MM.1S (cell line): ENCODE results near the gene CLCA1.

Experiments used
- EZH2phosphoT487 ChIP-seq: fragments of 300-600 bp; sonication (generic); IDR thresholded peaks from 2 replicates; pipeline ENCODE4 v1.6.1; 2018; ENCODE audit warnings: antibody characterized with exemption, low read length
- TF ChIP-seq, protein P1 (sequence below): fragments of 300-600 bp; sonication (generic); IDR thresholded peaks from 2 replicates; pipeline ENCODE4 v1.5.1; 2016; ENCODE audit warnings: antibody characterized with exemption, low read length, mixed read lengths

DNA sequence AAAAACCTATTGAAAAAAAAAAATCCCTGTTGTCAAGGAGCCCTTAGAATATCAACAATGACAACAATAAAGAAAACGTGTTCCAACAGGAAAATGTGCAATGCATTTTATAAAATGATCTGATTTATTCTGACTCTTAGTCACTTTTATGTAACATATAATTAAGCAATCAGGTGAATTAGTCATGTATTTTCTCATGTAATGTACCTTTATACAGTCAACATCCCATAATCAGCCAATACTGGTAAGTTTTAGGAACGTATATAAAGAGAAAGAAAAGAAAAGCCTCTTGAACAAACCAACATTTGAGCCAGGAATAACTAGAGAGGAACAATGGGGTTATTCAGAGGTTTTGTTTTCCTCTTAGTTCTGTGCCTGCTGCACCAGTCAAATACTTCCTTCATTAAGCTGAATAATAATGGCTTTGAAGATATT lies 78.1 kb downstream of the CLCA1 start, which contains the start of gene CLCA4:
- no peak for TF ChIP-seq EZH2phosphoT487
- TF ChIP-seq, protein P1, sequence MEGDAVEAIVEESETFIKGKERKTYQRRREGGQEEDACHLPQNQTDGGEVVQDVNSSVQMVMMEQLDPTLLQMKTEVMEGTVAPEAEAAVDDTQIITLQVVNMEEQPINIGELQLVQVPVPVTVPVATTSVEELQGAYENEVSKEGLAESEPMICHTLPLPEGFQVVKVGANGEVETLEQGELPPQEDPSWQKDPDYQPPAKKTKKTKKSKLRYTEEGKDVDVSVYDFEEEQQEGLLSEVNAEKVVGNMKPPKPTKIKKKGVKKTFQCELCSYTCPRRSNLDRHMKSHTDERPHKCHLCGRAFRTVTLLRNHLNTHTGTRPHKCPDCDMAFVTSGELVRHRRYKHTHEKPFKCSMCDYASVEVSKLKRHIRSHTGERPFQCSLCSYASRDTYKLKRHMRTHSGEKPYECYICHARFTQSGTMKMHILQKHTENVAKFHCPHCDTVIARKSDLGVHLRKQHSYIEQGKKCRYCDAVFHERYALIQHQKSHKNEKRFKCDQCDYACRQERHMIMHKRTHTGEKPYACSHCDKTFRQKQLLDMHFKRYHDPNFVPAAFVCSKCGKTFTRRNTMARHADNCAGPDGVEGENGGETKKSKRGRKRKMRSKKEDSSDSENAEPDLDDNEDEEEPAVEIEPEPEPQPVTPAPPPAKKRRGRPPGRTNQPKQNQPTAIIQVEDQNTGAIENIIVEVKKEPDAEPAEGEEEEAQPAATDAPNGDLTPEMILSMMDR: no peak
